Hepatocyte (in vitro differentiated cells): ENCODE data around the gene PKNOX2. TPM values are rescaled to one million over a fixed set of nuclear protein-coding genes. Genes with fewer than 3 reads are reported as not detected.

Source experiments
- DNase-seq: peaks from one replicate; pipeline ENCODE4 v3.0.0-alpha.2; 2016; ENCODE audit warnings: low spot score
- H2AFZ ChIP-seq: fragments of 200-600 bp; sonication (generic); 2 replicates; pipeline ENCODE4 v1.6.0; 2016; ENCODE audit warnings: antibody characterized with exemption, mild to moderate bottlenecking
- H3K27ac ChIP-seq: fragments of 200-600 bp; sonication (generic); 2 replicates; pipeline ENCODE4 v1.5.1; 2016; ENCODE audit warnings: mild to moderate bottlenecking
- H3K27me3 ChIP-seq: fragments of 200-600 bp; sonication (generic); 2 replicates; pipeline ENCODE4 v1.6.1; 2016
- H3K36me3 ChIP-seq: fragments of 200-600 bp; sonication (generic); replicated peaks from 2 replicates; pipeline ENCODE4 v1.5.1; 2016; ENCODE audit warnings: low read depth; ENCODE audit not compliant: insufficient read depth
- H3K4me1 ChIP-seq: fragments of 200-600 bp; sonication (generic); 2 replicates; pipeline ENCODE4 v1.5.1; 2016; ENCODE audit warnings: mild to moderate bottlenecking, moderate library complexity; ENCODE audit not compliant: insufficient read depth
- H3K4me2 ChIP-seq: fragments of 200-600 bp; sonication (generic); 2 replicates; pipeline ENCODE4 v1.6.0; 2016
- H3K4me3 ChIP-seq: fragments of 200-600 bp; sonication (generic); 2 replicates; pipeline ENCODE4 v1.5.1; 2016; ENCODE audit warnings: mild to moderate bottlenecking
- H3K79me2 ChIP-seq: fragments of 200-600 bp; sonication (generic); 2 replicates; pipeline ENCODE4 v1.6.0; 2017; ENCODE audit warnings: mild to moderate bottlenecking
- H3K9me2 ChIP-seq: fragments of 200-600 bp; sonication (generic); replicated peaks from 2 replicates; pipeline ENCODE4 v1.6.0; 2017; ENCODE audit warnings: mild to moderate bottlenecking; ENCODE audit not compliant: insufficient read depth
- H3K9me3 ChIP-seq: fragments of 200-600 bp; sonication (generic); 2 replicates; pipeline ENCODE4 v1.5.1; 2016; ENCODE audit warnings: low read depth, mild to moderate bottlenecking
- H4K20me1 ChIP-seq: fragments of 200-600 bp; sonication (generic); 2 replicates; pipeline ENCODE4 v1.6.0; 2016; ENCODE audit warnings: mild to moderate bottlenecking; ENCODE audit not compliant: insufficient read depth, poor library complexity, severe bottlenecking
- EZH2 ChIP-seq: fragments of 200-600 bp; sonication (generic); IDR thresholded peaks from 2 replicates; pipeline ENCODE4 v1.6.1; 2016; ENCODE audit warnings: antibody characterized with exemption, mild to moderate bottlenecking, borderline replicate concordance
- EZH2phosphoT487 ChIP-seq: fragments of 200-600 bp; sonication (generic); IDR thresholded peaks from one replicate; pipeline ENCODE4 v1.6.1; 2018; ENCODE audit warnings: antibody characterized with exemption, mild to moderate bottlenecking, low read depth, moderate library complexity; ENCODE audit not compliant: unreplicated experiment, severe bottlenecking
- WGBS: methylation state at CpG from one replicate; pipeline ENCODE4 v1.1.6; 2016; ENCODE audit warnings: low lambda C conversion rate; ENCODE audit errors: missing lambda C conversion rate; 5-methylcytosine and 5-hydroxymethylcytosine counted together
- polyA plus RNA-seq: library from polyadenylated mRNA; unstranded; fragments of >200 nt; fragmentation: Nextera tagmentation; extraction: Ambion mirVana; gene quantifications from 2 replicates; pipeline ENCODE4 v1.2.1, GENCODE V29; 2016
- total RNA-seq: library from RNA; depleted of rRNA; stranded (reverse); fragments of >200 nt; gene quantifications from 2 replicates; pipeline ENCODE4 v1.2.3, GENCODE V29; 2014
- TF ChIP-seq, protein P1 (sequence below): fragments of 200-600 bp; sonication (generic); IDR thresholded peaks from 2 replicates; pipeline ENCODE4 v1.5.1; 2016; ENCODE audit warnings: antibody characterized with exemption, mild to moderate bottlenecking; ENCODE audit not compliant: poor library complexity

PKNOX2 gene
- total and polyA plus RNA-seq, 2 experiments from 2014 or later, result 3.0 to 3.1 TPM

DNA sequence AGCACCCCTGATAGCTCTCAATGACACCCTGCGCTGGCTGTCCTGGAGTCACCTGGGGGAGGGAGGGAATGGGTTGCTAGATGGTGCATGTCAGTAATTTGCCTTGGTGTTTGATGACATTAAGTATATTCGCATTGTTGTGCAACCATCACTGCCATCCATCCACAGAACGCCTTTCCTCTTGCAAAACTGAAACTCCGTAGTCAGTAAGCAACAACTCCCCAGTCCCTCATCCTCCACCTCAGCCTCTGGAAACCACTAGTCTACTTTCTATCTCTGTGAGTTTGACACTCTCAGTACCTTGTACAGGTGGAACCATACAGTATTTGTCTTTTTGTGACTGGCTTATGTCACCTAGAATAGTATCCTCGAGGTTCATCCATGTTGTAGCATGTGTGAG is 62.6 kb downstream of the PKNOX2 start:
- TF ChIP-seq EZH2, result no peak
- TF ChIP-seq, protein P1, sequence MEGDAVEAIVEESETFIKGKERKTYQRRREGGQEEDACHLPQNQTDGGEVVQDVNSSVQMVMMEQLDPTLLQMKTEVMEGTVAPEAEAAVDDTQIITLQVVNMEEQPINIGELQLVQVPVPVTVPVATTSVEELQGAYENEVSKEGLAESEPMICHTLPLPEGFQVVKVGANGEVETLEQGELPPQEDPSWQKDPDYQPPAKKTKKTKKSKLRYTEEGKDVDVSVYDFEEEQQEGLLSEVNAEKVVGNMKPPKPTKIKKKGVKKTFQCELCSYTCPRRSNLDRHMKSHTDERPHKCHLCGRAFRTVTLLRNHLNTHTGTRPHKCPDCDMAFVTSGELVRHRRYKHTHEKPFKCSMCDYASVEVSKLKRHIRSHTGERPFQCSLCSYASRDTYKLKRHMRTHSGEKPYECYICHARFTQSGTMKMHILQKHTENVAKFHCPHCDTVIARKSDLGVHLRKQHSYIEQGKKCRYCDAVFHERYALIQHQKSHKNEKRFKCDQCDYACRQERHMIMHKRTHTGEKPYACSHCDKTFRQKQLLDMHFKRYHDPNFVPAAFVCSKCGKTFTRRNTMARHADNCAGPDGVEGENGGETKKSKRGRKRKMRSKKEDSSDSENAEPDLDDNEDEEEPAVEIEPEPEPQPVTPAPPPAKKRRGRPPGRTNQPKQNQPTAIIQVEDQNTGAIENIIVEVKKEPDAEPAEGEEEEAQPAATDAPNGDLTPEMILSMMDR, result no peak
- TF ChIP-seq EZH2phosphoT487, result no peak
- Histone ChIP-seq H3K36me3 (no peaks in the 10 kb centered on the region), H4K20me1 (peaks cover 3% of the 10 kb centered on the region), H3K4me3 (no peak overlapping the region), H3K4me1 (no peaks in the 10 kb centered on the region), H2AFZ (no peak overlapping the region), H3K9me2 (no peaks in the 10 kb centered on the region), H3K4me2 (no peak overlapping the region), H3K79me2 (no peaks in the 10 kb centered on the region), H3K27me3 (no peaks in the 10 kb centered on the region), H3K27ac (no peak overlapping the region), H3K9me3 (no peaks in the 10 kb centered on the region)
- 94% methylated on average over 5 of the region's 5 CpGs for WGBS
- no peak for DNase-seq

DNA sequence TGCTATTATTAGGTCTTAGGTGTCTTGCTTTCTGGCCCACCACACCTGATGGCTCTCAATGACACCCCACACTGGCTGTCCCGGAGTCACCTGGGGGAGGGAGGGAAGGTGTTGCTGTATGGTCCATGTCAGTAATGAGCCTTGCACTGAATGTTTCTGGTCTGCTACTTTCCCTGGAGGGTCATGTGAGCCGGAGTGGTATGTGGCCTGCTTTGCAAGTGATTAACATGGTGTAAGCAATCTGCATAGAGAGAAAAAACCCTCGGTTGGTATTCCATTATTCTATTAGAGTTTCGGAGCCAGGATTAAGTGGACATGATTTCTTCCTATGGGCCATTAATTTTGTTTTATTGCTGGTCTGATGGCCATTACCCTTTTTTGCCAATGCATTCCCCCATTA is 63.9 kb downstream of the PKNOX2 start:
- no peak overlapping the region for H3K27ac ChIP-seq
- no peaks in the 10 kb centered on the region for H3K27me3 ChIP-seq
- DNase-seq, result no peak
- H2AFZ ChIP-seq, result no peak overlapping the region
- H3K36me3 ChIP-seq, result no peaks in the 10 kb centered on the region
- H3K9me2 ChIP-seq, result no peaks in the 10 kb centered on the region
- 73% methylated on average over 4 of the region's 4 CpGs for WGBS
- H3K4me2 ChIP-seq, result no peak overlapping the region
- no peak overlapping the region for H3K4me3 ChIP-seq
- no peak for TF ChIP-seq EZH2phosphoT487
- TF ChIP-seq, protein P1, result no peak
- no peak for TF ChIP-seq EZH2
- H3K4me1 ChIP-seq, result no peaks in the 10 kb centered on the region
- peaks cover 3% of the 10 kb centered on the region for H4K20me1 ChIP-seq
- no peaks in the 10 kb centered on the region for H3K9me3 ChIP-seq
- H3K79me2 ChIP-seq, result no peaks in the 10 kb centered on the region

DNA sequence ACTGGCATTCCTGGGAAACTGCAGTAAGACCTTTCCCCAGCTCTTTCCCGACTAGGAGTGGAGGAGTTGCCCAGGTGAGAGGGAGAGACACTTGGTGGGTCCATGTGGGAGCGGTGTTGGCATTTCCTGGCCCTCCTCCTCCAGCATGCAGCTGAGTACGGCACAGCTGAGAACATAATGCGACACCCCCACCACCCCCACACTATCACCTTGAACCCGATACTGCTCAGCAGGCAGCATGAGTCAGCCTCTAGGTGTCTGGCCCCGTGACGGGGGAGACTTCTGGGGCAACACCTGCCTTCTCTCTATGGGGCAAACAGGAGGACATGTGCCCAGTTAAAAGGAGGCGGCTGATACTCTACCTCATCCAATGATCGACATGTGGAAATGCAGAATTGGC is 64.4 kb downstream of the PKNOX2 start:
- no peaks in the 10 kb centered on the region for H3K79me2 ChIP-seq
- H3K4me3 ChIP-seq, result no peak overlapping the region
- no peak overlapping the region for H3K4me2 ChIP-seq
- H3K9me2 ChIP-seq, result no peaks in the 10 kb centered on the region
- no peaks in the 10 kb centered on the region for H3K4me1 ChIP-seq
- H3K27ac ChIP-seq, result no peak overlapping the region
- H2AFZ ChIP-seq, result no peak overlapping the region
- H4K20me1 ChIP-seq, result peaks cover 3% of the 10 kb centered on the region
- no peaks in the 10 kb centered on the region for H3K27me3 ChIP-seq
- no peaks in the 10 kb centered on the region for H3K36me3 ChIP-seq
- TF ChIP-seq EZH2phosphoT487 (no peak), EZH2 (no peak)
- TF ChIP-seq, protein P1, result no peak
- no peaks in the 10 kb centered on the region for H3K9me3 ChIP-seq
- 79% methylated on average over 9 of the region's 9 CpGs for WGBS
- DNase-seq, result no peak

DNA sequence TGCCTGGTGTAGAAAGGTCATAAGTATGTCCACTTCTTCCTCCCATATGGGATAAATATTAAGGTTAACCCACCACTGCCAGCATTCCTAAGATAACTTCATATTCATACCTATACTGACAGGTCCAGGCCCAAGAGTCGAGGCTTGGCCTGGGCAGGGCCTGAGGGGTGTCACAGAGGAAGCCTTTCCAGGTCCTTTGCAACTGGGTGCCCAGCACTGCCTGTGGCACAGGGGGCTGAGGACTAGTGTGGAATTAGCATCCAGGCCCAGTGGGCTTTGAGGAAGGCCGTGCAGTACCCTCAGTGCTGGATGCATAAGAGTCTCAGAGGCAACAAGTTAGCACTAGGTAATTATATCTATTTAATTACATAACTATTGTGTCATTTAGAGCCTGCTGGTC is 65.4 kb downstream of the PKNOX2 start:
- H4K20me1 ChIP-seq, result peaks cover 3% of the 10 kb centered on the region
- DNase-seq, result no peak
- H3K4me3 ChIP-seq, result no peak overlapping the region
- H3K27ac ChIP-seq, result no peak overlapping the region
- no peaks in the 10 kb centered on the region for H3K36me3 ChIP-seq
- H3K4me2 ChIP-seq, result no peak overlapping the region
- no peaks in the 10 kb centered on the region for H3K27me3 ChIP-seq
- H3K79me2 ChIP-seq, result no peaks in the 10 kb centered on the region
- TF ChIP-seq EZH2 (no peak), EZH2phosphoT487 (no peak)
- TF ChIP-seq, protein P1, result no peak
- H3K9me2 ChIP-seq, result no peaks in the 10 kb centered on the region
- H3K9me3 ChIP-seq, result no peaks in the 10 kb centered on the region
- no peaks in the 10 kb centered on the region for H3K4me1 ChIP-seq
- WGBS, result 93% methylated on average over 2 of the region's 2 CpGs
- H2AFZ ChIP-seq, result no peak overlapping the region
